Measurements from ENCODE around the gene KBTBD3.
"Not testable (repeated sequence)": the region's sequence is repeated elsewhere in the genome, so short reads cannot be mapped to it uniquely, and the experiment has no call there.

The KBTBD3 gene

DNA sequence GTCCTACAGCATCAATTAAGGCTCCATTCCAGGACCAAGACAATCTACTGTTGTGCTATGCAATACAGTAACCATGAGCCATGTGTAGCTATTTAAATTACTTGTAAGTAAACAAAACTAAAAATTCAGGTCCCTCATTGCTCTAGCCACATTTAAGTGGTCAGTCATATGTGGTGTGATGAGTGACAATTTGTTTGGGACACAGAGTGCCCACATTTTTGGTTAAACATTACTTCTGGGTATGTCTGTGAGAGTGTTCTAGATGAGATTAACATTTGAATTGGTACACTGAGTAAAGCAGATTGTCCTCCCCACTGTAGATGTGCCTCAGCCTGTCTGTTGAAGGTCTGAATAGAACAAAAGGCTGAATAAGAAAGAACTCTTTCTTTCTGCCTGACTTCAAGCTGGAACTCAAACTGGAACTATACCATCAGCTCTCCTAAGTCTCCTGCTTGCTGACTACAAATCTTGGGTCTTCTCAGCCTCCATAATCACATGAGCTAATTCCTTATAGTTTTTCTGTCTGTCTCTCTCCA is 15.8 kb downstream of the KBTBD3 start:
- no peak for DNase-seq

DNA sequence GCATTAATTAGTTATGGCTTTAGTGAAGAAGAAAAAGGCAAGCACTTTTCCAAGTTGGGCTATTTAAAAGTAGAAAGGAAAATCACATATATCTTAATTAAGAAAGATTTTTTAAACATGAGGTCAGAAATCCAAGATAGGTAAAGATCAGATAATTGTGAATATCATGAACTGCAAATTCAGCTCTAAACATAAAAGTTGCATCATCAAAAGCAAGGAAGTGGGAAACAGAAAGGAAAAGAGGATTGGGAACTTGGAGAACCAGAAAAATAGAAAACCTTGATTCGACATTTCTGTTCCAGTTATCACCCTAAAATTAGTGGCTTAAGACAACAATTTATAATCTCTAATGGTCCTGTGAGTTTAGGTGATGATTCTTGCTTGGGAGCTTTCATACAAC is 17.5 kb downstream of the KBTBD3 start:
- DNase-seq, result no peak

DNA sequence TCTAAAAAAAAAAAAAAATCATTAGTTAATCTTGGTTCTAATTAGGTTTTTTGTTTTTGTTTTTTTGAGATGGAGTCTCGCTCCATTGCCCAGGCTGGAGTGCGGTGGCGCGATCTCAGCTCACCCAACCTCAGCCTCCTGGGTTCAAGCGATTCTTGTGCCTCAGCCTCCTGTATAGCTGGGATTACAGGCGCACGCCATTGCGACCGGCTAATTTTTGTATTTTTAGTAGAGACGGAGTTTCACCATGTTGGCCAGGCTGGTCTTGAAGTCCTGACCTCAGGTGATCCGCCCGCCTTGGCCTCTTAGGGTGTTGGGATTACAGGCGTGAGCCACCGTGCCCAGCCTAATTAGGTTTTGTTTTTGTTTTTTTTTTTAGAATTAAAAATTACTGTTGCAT is 18.8 kb downstream of the KBTBD3 start:
- not testable (repeated sequence) for DNase-seq

DNA sequence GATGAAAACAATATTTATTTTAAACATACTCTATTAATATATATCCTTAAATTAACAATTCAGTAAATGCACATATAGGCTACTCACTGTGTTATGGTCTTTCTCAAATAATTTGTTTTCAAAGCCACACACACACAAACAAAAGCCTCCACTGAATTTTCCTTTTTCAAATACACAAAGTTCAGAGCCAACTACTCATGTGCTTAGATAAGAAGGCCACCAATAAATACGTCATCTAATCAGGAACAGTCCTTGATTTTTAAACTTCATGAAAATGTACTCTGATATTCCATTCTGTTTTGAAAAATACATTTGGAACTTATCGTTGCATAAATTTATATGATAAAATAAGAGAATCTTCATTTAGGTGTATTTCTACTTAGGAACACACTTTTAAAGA is 26.0 kb downstream of the KBTBD3 start:
- DNase-seq, result no peak

DNA sequence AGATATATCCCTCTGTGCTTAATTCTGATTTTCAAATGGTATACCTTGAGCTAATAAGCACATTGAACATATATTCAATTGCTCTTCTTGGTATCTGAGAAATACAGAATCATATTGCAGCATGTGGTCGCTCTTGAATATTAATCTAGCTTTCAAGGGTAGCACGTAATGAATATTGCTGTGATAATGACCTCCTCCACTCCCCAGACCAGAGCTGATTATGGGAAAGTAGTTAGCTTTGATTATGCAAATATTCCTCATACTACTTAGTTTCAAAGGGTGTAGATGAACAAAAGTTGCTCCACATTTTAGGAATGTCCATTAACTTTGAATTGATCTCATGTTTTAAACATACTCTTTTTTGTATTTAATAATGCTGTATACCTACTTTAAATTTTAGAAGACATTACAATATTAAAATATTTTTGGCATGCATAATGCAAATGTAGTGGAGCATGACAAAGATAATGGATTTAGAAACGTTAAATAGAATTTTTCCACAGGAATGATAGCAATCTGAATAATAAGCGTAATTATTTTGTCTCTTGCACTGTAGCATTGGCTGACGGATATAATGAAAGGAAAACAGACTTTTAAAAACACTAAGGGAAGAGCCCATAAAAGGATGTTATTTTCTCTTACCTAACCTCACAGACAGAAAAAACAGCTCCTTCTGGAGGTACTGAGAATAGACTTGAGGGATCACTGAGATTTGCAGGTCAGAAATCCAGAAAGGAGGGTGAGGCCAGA is 27.2 kb downstream of the KBTBD3 start:
- no peak for DNase-seq

DNA sequence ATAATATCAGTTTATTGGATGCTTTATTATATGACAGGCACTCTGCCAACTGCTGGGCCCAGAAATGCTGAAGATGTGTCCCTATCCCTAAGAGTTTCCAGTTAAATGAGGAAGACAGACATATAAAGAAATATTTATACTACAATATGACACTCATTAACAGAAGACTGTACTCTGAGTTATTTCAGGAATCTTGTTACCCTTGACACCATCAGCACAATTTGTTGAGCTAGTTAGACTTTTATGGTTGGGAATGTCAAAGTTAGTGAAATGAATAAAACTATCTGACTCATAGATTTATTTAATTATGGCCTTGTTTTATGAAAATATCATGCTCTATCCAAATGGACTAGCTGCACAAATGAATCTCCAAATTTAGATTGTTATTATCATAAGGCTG is 29.5 kb downstream of the KBTBD3 start:
- DNase-seq, result no peak

DNA sequence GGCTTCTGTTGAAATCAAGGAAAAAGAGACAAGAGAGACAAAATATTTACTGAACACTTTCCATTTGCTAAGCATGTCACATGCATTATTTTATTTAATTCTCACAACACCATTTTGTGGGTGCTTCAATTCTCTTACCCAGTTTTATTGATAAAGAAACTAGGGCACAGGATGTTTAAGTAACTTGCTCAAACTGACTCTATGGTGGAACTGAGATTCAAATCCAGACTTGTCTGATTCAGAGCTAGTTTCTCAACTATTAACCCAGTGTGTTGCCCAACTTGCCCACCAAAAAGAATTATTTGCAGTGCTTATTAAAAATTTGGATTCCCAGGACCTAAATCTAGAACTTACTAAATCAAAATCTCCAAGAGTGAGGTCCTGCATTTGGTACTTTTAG is 33.6 kb downstream of the KBTBD3 start:
- DNase-seq, result no peak

DNA sequence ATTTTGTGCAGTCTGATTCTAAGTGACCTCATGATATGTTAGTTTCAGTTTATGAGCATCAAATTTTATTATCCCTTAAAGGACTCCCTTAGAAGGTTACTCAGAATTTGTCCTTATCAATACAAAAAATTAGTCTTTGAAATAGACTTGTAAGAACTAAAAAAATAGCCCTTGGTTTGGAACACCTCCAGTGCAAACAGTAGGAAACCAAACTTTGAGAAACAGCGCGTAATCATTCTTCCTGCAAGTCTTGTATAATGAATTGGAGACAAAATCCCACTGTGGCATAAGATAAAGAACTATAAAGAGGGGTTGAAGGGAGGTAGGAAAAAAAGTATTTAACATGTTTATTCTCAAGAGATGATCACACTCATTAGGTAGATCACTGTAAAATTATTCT is 44.3 kb downstream of the KBTBD3 start:
- DNase-seq, result no peak

DNA sequence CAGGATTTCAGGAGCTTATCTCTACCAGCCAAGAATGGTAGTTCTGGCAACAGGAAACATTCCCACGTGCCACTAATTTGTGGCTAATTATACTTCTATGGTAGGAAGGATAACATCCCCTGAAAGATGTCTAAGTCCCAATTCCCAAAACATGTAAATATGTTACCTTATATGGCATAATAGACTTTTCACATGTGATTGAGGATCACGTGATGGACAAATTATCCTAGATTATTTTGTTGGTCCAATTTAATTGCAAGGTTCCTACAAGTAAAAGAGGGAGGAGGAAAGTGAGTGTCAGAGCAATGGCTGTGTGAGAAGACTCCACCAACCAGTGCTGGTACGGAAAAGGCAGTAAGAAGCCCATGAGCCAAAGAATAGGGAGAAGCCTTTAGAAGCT is 45.2 kb downstream of the KBTBD3 start:
- DNase-seq, result no peak

DNA sequence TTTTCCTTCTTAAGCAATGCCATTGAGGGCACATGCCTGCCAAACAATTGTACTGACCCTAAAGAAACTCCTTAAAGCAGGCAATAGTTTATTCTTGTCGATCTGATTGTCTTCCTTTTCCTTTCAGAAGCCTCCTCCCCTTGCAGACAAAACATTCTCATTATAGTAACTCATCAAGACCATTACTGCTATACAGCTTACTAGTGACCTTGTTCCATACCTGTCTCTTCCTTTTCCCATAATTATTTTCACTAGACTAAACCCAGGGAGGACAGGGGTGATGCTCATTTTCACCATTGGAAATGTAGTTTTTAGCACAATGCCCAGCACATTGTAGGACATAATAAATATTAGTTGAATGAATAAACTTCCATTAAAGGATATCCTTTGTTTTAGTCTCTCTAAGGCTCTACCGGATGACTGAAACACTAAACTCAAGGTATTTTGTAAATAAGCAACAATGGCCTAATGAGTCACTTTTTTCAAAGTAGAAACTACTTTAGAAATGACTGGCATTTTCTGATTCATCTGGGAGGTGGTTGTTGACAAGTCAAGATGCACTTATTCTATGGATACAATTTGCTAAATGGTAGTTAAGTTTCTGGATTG is 45.8 kb downstream of the KBTBD3 start:
- DNase-seq, result no peak

DNA sequence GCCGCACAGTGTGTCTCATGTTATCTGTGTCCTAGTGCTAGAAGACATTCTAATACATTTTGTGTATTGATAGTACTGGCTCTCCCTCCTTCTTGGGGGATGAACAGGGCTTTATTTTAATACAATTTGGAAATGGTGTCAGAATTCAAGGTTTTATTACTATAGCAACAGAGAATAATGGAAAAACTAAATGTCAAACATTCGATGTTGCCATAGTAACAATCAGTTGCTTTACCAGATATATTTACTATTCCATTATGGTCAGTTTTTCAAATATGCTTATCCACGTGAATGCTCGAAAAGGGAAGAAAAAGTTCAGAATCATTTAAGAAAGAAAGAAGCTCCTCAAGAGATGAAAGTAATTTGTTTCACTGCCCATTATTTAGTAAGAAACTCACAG is 46.5 kb downstream of the KBTBD3 start:
- no peak for DNase-seq

DNA sequence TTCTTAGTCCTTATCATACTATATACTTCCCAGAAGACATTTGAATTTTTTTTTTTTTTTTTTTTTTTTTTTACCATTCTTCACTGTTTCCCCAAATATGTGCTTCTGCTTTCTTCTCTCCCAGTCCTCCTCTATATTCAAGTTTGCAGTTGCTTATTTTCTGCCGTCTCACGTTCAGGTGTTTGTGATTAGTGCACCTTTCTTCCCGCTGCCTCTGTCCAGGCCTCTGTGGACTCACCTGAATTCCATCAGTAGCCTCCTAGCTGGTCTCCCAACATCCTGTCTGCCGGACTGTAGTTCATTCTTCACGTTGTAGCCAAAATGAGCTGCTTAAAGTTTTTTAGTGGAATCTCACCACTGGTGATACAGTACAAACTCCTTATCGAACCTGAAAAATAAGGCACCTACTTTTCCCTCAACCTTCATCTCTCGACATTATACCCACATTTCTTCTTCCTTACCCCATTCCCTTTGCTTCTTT is 54.3 kb downstream of the KBTBD3 start:
- no peak for DNase-seq

DNA sequence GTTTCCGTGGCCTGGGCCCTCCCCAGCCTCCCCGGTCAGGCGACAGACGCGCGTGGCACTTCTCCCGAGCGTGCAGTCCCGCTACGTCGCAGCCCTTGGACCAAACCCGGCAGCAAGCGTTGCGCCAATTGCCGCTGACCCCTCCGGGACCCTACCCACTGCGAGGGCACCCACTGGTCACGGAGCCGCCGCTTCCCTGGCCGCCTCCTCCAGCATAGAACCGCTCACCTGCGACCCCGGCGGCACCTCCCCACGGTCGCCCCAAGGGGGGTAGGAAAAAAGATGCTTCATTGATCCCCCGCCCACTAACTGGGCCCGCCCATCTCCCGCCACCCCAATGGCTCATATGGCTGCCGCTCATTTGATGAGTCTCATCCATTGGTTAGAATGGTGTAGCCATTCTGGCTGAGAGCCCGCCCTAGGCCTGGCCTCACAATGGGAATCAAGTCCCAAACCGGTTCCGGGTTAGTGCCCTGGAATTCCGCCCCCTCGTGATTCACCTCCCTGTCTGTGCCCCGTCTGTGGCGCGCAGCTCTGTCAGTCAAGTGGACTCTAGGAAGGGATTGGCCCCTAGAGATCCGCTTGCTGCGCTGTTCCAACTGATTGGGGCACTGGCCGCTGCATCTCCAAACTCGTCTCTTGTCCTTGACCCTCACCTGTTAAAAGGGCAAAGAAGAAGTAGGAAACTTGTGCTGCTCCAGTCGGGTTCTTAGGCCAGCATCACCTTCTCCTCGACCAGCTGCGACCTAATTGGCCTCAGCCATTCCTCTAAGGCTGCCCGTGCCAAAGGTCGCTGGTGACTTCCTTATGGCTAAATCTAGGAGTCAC is 55.0 kb downstream of the KBTBD3 start, which contains the start of gene MSANTD4:
Gene MSANTD4 (minus strand): TSS at position 274 of the 828 bp plus-strand sequence. CDS start 11,323 bp downstream, outside the sequence.
- peak; percentile 94 for DNase-seq

DNA sequence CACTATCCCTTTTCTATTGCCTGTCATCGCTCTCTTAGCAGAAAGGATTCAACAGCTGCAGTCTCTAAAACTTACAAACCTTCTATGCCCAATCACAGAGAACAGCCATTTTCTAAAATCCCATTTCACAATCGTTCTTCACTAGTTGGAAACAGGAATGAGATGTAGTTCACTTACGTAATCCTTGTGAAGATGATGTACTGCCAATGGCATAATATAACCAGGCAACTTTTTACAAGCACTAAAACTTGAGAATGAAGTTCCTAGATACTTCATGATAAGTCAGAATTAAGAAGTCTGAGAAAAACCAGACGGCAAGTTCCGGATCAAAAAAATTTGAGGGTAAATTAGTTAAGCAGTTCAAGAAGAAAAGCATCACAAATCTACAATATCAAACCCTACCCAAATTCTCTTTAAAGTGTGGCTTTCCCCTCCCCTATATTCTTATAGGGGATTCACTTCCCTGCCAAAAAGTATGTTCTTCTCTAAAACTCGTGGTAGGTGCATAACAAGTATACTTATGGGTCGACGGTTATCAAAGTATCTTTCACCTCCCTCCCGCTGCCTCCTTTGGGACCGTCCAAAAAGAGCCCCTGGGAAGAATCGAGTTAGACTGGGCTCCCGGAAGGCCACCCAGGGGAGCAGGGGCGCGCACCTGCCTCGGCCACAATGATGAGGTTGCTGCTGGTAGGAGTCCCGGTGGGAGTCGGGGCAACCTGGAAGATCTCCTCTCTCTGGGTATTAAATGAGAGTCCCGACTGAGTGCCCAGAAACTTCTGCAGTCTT is 55.8 kb downstream of the KBTBD3 start:
- DNase-seq, result no peak

DNA sequence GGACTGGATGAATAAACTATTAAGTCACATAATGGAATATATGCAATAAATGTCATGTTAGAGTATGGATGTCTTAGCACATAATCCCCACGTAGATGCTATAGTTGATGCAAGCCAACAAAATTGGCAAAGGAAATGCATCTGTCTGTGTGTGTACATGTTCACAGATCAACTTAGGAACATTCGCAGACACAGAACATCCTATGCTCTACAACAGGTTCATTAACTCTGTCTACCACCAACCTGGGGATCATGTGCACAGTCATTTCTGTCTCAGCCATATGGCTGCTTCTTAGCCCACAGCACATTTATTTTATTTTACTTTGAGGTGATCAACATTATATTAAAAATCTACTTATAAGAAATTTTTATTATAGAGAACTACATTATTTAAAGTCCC is 60.1 kb downstream of the KBTBD3 start:
- DNase-seq, result no peak

DNA sequence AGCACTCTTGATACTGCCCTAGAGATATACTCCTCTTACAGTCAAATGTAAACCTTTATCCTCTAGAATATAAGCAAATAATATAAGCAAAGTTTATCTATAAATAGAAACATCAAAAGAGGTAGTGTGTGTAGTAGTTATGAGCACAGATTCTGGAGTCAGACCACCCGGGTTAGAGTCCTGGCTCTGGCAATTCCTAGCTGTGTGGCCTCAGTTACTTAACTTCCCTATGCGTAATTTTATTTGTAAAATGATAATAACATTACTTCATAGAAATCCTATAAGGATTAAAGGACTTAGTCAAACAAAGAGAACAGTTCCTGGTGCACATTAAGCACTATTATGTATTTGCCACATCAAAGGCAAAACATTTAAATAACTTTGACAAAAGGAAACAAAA is 62.1 kb downstream of the KBTBD3 start:
- no peak for DNase-seq

DNA sequence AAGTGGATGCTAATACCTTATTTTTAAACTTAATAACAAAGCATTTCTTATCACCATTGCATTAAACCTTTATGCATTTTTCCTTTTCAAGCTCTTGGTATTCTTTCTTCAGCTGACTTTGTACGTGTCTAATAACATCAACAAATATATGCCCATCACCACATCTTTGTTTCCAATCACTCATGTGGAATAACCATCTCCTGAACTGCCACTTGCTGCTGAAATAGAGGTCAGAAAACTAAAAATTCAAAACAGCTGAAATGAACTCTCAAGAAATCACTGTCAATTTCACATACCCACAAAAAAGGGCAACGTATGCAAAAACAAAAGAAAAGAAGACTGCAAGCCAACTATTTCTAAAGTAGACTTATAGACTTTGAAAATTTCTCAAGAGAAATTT is 62.5 kb downstream of the KBTBD3 start:
- DNase-seq, result no peak

DNA sequence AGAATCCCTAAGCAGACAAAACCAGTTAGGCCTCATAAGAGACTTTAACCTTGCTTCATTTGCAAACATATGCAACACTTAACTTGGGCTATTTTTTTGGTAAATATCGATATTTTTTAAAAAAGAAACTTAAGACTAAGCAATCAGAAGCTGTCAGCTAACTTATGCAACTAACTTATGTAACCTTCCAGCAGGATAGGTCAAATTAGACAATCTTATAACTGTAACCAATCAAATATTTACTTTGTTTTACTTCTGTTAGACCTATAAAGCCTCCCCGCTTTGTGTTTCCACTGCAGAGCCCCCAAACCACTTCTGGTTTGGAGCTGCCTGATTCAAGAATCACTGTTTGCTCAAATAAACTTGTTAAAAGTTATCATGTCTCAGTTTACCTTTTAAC is 63.1 kb downstream of the KBTBD3 start:
- DNase-seq, result no peak

DNA sequence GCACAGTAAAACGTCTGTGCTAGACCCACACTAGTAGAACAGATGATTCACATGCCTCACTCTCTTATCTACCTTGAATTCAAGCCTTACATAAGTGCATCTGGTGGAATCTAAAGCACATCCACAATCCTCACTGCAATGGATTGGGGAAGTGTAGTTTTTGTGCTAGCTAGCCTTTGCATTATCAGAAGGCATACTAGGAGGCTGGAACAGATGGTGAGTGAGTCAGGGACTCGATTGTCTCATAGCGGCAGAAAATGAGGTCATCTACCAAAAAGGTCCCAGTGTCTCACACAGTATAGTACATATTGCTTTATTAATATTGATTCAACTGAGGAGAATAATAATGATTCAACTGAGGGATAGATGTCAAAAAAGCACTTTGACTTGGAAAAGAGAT is 64.4 kb downstream of the KBTBD3 start:
- DNase-seq, result no peak

DNA sequence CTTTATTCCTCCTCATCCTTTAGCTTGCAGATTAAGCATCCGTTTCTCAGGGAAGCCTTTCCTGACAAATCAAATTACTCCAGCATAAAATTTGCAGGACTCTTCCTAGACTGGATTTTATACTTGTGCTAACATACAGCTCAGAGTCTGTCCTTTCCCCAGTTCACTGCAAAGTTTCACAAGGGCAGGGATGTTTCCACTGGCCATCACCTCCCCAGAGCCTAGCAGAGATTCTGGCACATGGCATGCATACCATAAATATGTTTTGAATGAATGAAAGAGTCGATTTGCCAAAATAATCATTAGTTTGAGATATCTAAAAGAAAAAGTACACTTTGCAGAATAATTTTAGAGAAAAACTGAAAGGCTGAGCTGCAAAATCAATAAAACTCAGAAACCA is 65.7 kb downstream of the KBTBD3 start:
- DNase-seq, result no peak

DNA sequence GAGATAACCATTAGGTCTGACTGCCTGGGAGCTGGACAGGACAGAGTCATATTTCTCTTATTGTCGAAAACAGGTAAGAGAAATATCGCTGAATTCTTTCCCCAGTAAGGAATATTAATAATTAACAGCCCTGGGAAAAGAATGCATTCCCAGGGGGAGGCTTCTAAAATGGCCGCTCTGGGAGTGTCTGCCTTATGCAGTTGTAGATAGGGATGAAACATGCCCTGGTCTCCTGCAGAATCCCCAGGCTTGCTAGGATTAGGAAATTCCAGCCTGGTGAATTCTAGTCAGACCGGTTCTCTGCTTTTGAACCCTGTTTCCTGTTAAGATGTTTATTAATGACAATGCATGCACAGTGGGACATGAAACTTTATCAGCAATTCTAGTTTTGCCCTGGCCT is 74.1 kb downstream of the KBTBD3 start:
- DNase-seq, result not testable (repeated sequence)

DNA sequence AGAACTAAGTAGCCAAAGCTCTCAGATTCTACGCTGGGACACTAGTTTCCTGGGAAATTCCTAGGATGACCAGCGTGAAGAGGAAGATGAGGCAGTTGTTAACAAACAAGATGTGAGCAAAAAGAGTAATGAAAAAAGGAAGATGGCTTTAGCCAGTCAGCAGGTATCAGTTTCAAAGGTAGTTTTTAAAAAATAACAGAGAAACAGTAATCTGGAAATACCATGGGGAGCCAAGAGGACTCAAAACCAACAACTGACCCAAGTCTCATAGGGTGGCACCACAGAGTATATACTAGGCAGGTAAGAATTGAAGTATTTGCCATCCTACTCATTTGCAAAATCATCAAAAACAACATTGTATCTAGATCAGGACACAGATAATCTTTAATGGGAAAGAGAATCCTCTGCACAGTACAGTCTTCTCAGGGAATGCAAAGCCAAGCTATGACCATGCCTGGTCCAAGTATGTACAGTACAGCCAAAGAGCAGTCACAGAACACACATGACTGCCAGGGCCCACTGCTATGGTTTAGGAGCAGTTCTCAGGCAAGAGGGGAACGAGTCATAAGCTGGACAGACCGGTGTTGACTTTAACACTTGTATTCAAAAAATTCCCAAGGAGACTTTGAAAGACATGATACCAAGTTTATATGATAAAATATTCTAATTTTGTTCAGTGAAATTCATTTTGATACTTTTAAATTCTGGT is 75.7 kb downstream of the KBTBD3 start:
- no peak for DNase-seq
